OCI-M2 (cell line): Measurements from ENCODE around the gene KPNA6.
A peak's percentile ranks its signal among the peaks of the same experiment; 100 is the strongest.

Experiments
- DNase-seq: peaks from one replicate; lab custom pipeline; 2025; ENCODE audit not compliant: unreplicated experiment; lab: John Stamatoyannopoulos, UW

The KPNA6 gene

GRCh38 chr1:32215629-32216480 lies 108.0 kb downstream of the KPNA6 start:
- DNase-seq, result no peak

GRCh38 chr1:32216566-32216965 lies 108.7 kb downstream of the KPNA6 start:
- no peak for DNase-seq

- DNase-seq, result no peak
Measured at GRCh38 chr1:32219022-32219421, 111.2 kb downstream of the KPNA6 start.

GRCh38 chr1:32220746-32221580 lies 113.1 kb downstream of the KPNA6 start:
- DNase-seq, result no peak

GRCh38 chr1:32221581-32221979 lies 113.7 kb downstream of the KPNA6 start:
- DNase-seq, result no peak

GRCh38 chr1:32221980-32222755 lies 114.3 kb downstream of the KPNA6 start, which contains the start of the genes EIF3I and TMEM234:
Gene EIF3I, plus strand, starts transcription at chr1:32222407. Its CDS starts 35 bp downstream, at chr1:32222442.
Gene TMEM234, minus strand, starts transcription at chr1:32222353. Its CDS starts 31 bp downstream, at chr1:32222322.
- peak; percentile 53 for DNase-seq

- DNase-seq, result no peak
Measured at GRCh38 chr1:32223683-32224082, 115.8 kb downstream of the KPNA6 start.

GRCh38 chr1:32224285-32224684 lies 116.4 kb downstream of the KPNA6 start:
- no peak for DNase-seq
